Body of pancreas (tissue), 4 donors: ENCODE results near the gene TM7SF3. TPM values are rescaled to one million over a fixed set of nuclear protein-coding genes. Genes with fewer than 3 reads are reported as not detected.

ENCODE experiments used
- ATAC-seq: fragments of 150-250 bp; one replicate; pipeline ENCODE4 v1.9.1; 2016
- DNase-seq, 4 donors: peaks; one replicate each; pipeline ENCODE4 v3.0.0-alpha.2; 2019
- H3K27ac ChIP-seq, 4 donors: fragments of 200-600 bp; sonication (generic); 1 replicate in 3 of 4; 2 replicates in 1 of 4; pipeline versions ENCODE4 v1.5.1 to v1.6.1; 2016 to 2019; ENCODE audit warnings: mild to moderate bottlenecking in 1 of 4, mixed read lengths in 1 of 4, moderate library complexity in 1 of 4
- H3K27me3 ChIP-seq, 2 donors: fragments of 200-600 bp; sonication (generic); one replicate each; pipeline ENCODE4 v1.6.0; 2016; ENCODE audit warnings: mild to moderate bottlenecking in 1 of 2
- H3K36me3 ChIP-seq, 2 donors: fragments of 200-600 bp; sonication (generic); replicated peaks in 1 of 2; 2 replicates each; pipeline ENCODE4 v1.5.1; 2016; ENCODE audit warnings: low read depth in 2 of 2; ENCODE audit not compliant: insufficient read depth in 1 of 2
- H3K4me1 ChIP-seq: fragments of 200-600 bp; sonication (generic); one replicate; pipeline ENCODE4 v1.6.0; 2016
- H3K4me3 ChIP-seq, 2 donors: fragments of 200-600 bp; sonication (generic); 1 replicate in 1 of 2; 2 replicates in 1 of 2; pipeline ENCODE4 v1.5.1; 2016 to 2019
- H3K9me3 ChIP-seq, 3 donors: fragments of 200-600 bp; sonication (generic); 1 replicate in 2 of 3; 2 replicates in 1 of 3; pipeline ENCODE4 v1.5.1; 2016
- POLR2A ChIP-seq, 3 donors: fragments of 450-650 bp; IDR thresholded peaks; one replicate each; pipeline ENCODE4 v1.6.1; 2016; ENCODE audit warnings: antibody characterized with exemption in 3 of 3, mild to moderate bottlenecking in 2 of 3
- WGBS, 2 donors: methylation state at CpG; one replicate each; pipeline ENCODE4 v1.1.5; 2017; 5-methylcytosine and 5-hydroxymethylcytosine counted together
- intact Hi-C: fragments of 100-400 bp; cut with DNase I; formaldehyde crosslinking; loops from one replicate; pipeline ENCODE4 v1.15.1; 2023
- total RNA-seq, 2 donors: library from RNA; depleted of rRNA; stranded (reverse); fragments of >200 nt; gene quantifications; one replicate each; pipeline ENCODE4 v1.1.0, GENCODE V29; 2016
- TF ChIP-seq, protein P1 (sequence below), 7 experiments: fragments of 450-650 bp in 4 of 7; fragments of 200-600 bp in 3 of 7; sonication (generic) in 3 of 7; IDR thresholded peaks; one replicate each; pipeline ENCODE4 v1.5.1; 2016 to 2019; ENCODE audit warnings: antibody characterized with exemption in 7 of 7

The TM7SF3 gene
- total RNA-seq, 2 donors from 2014 or later, result 55.0 to 113 TPM

DNA sequence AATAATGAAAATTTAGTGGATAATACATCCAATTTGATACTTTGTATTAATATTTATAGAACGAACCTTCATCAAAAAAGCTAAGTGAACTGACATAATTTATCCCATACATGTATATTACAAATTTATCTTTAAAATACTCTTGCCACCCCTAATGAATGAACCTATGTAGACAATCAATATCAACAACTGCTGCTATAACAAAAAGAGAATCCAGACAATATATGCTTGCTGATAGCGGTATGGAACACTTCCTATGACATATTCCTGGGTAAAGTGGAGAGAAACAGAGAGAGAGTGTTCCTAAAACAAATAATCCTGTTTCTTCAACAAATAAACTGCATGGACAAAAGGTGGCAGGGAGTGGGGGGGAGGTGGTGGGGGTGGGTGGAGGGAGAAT lies 31.3 kb downstream of the TM7SF3 start:
- WGBS, 2 donors, result 95 to 99% methylated on average over 2 of the region's 2 CpGs
- TF ChIP-seq POLR2A (IDR thresholded peaks at IDR 0.05), result no peak
- TF ChIP-seq, protein P1, sequence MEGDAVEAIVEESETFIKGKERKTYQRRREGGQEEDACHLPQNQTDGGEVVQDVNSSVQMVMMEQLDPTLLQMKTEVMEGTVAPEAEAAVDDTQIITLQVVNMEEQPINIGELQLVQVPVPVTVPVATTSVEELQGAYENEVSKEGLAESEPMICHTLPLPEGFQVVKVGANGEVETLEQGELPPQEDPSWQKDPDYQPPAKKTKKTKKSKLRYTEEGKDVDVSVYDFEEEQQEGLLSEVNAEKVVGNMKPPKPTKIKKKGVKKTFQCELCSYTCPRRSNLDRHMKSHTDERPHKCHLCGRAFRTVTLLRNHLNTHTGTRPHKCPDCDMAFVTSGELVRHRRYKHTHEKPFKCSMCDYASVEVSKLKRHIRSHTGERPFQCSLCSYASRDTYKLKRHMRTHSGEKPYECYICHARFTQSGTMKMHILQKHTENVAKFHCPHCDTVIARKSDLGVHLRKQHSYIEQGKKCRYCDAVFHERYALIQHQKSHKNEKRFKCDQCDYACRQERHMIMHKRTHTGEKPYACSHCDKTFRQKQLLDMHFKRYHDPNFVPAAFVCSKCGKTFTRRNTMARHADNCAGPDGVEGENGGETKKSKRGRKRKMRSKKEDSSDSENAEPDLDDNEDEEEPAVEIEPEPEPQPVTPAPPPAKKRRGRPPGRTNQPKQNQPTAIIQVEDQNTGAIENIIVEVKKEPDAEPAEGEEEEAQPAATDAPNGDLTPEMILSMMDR (IDR thresholded peaks at IDR 0.05), result no peak
- Histone ChIP-seq H3K4me3 (no peak overlapping the region), H3K36me3 (peaks cover 4 to 14% of the 10 kb centered on the region in 2 donors), H3K4me1 (no peaks in the 10 kb centered on the region), H3K27ac (no peak overlapping the region), H3K9me3 (no peaks in the 10 kb centered on the region), H3K27me3 (no peaks in the 10 kb centered on the region)
- no peak for ATAC-seq
- intact Hi-C loops, result no loop called here
- no peak for DNase-seq

DNA sequence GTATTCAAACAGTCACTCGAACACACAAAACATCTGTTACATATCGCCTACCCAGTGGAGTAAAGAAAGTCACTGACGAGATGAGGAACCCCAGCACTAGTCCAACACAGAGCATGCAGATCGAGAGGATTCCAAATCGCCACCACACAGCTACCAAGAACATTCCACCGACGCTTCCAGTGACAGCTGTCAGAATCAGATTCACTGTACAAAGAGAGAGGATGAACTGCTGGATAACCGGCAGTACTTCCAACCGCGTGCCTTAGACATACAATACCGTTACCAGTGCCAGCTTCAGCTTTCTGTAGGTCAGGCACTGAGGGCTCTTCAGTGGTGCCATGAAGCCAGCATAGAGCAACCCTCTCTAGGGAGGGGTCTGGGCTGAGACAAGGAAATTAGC lies 34.5 kb downstream of the TM7SF3 start:
- Histone ChIP-seq H3K4me3 (no peak overlapping the region), H3K9me3 (no peaks in the 10 kb centered on the region), H3K27me3 (no peaks in the 10 kb centered on the region), H3K36me3 (peaks cover 4 to 16% of the 10 kb centered on the region in 2 donors), H3K4me1 (no peaks in the 10 kb centered on the region), H3K27ac (no peak overlapping the region)
- 92 to 98% methylated on average over 11 of the region's 11 CpGs for WGBS, 2 donors
- intact Hi-C loops, result no loop called here
- TF ChIP-seq POLR2A (IDR thresholded peaks at IDR 0.05), result no peak
- TF ChIP-seq, protein P1 (IDR thresholded peaks at IDR 0.05), result no peak
- no peak for ATAC-seq
- no peak for DNase-seq

DNA sequence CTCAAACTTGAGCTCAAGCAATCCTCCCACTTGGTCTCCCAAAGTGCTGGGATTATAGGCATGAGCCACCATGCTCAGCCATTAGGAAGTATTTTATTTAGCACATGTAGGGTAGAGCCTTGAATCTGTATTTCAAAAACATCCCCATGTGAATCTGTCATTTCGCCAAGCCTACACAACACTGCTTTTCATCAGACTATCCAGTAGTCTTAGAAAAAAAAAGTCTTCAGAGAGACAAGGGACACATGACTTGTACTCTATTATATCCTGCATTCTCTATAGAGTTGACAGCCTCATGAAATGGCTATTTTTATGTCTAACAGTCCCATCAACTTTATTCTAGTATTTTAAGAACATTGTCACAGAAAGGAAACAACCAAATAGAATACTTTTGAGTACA lies 35.4 kb downstream of the TM7SF3 start:
- Histone ChIP-seq H3K36me3 (peaks cover 4 to 16% of the 10 kb centered on the region in 2 donors), H3K4me1 (no peaks in the 10 kb centered on the region), H3K27me3 (no peaks in the 10 kb centered on the region), H3K4me3 (no peak overlapping the region), H3K27ac (no peak overlapping the region), H3K9me3 (no peaks in the 10 kb centered on the region)
- no peak for ATAC-seq
- DNase-seq, result no peak
- WGBS, 2 donors, result 89 to 96% methylated on average over 1 of the region's 1 CpG
- TF ChIP-seq POLR2A (IDR thresholded peaks at IDR 0.05), result no peak
- TF ChIP-seq, protein P1 (IDR thresholded peaks at IDR 0.05), result no peak
- intact Hi-C loops, result no loop called here

DNA sequence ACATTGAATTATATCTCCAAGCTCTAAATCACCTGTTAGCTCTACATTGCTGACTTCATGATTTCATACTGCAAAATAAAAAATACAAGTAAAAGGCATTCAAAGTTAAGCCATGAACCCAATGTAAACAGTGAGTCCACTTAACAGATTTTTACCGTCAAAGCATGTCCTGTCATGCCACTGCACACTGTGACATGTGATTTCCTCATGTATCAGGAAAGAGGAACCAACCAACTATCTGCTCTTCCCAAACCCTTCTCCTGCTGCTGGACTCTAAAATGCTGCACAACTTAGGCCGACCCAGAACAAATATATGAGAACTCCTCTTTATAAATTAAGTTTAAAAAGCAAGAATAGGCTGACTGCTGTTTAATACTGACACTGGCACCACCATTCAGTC lies 37.5 kb downstream of the TM7SF3 start:
- no peak overlapping the region for H3K27ac ChIP-seq
- WGBS, 2 donors, result 72 to 83% methylated on average over 2 of the region's 2 CpGs
- no peak overlapping the region for H3K4me3 ChIP-seq
- no peaks in the 10 kb centered on the region for H3K9me3 ChIP-seq
- DNase-seq (no peak), ATAC-seq (no peak)
- TF ChIP-seq POLR2A (IDR thresholded peaks at IDR 0.05), result no peak
- TF ChIP-seq, protein P1 (IDR thresholded peaks at IDR 0.05), result no peak
- H3K36me3 ChIP-seq, result peaks cover 0 to 14% of the 10 kb centered on the region in 2 donors
- no peaks in the 10 kb centered on the region for H3K27me3 ChIP-seq
- intact Hi-C loops, result no loop called here
- no peaks in the 10 kb centered on the region for H3K4me1 ChIP-seq

DNA sequence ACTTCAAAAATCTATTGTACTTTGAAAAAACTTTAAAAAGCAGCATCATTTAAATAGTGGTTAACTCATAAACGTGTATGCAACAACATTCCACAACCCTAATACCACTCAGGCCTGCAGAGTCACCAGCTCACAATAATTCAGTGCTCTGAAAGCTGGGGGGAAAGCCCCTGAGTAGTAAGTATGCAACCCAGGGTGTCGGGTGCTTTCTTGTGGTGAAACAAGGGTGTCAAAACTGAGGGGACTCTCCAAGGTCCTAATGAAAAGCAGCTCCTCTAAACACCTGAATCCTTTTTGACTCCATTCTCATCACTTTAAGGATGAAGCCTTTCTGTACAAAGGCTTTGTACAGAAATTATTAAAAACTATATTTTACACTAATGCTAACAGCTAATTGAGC lies 42.2 kb downstream of the TM7SF3 start:
- Histone ChIP-seq H3K27me3 (no peaks in the 10 kb centered on the region), H3K9me3 (no peaks in the 10 kb centered on the region), H3K4me3 (no peak overlapping the region), H3K27ac (no peak overlapping the region), H3K4me1 (no peaks in the 10 kb centered on the region), H3K36me3 (peaks cover 0 to 8% of the 10 kb centered on the region in 2 donors)
- DNase-seq (no peak), ATAC-seq (no peak)
- intact Hi-C loops, result no loop called here
- no peak for TF ChIP-seq POLR2A (IDR thresholded peaks at IDR 0.05)
- TF ChIP-seq, protein P1 (IDR thresholded peaks at IDR 0.05), result no peak
- WGBS, 2 donors, result 69 to 83% methylated on average over 2 of the region's 2 CpGs
